K562 (cell line): ENCODE measurements around the gene RHOB. TPM values are rescaled to one million over a fixed set of nuclear protein-coding genes. Genes with fewer than 3 reads are reported as not detected.

Experiments used
- EWSR1 ChIP-seq: fragments of 450-650 bp; IDR thresholded peaks from 2 replicates; pipeline ENCODE4 v1.6.1; 2018; ENCODE audit warnings: borderline replicate concordance, mild to moderate bottlenecking, low read depth, moderate library complexity; ENCODE audit not compliant: partially characterized antibody
- HMG20B ChIP-seq: fragments of 250-450 bp; sonication (Bioruptor Pico); IDR thresholded peaks from 2 replicates; pipeline ENCODE4 v1.5.0; 2021; ENCODE audit warnings: mild to moderate bottlenecking
- SP2 ChIP-seq: IDR thresholded peaks from 2 replicates; pipeline ENCODE4 v1.6.1; 2011; ENCODE audit warnings: mild to moderate bottlenecking, low read depth, low read length, moderate library complexity; ENCODE audit not compliant: poor library complexity, severe bottlenecking; ENCODE audit errors: extremely low read depth
- STAT5B ChIP-seq: fragments of 250-450 bp; sonication (Bioruptor Pico); IDR thresholded peaks from 2 replicates; pipeline ENCODE4 v1.8.0; 2021; ENCODE audit warnings: mild to moderate bottlenecking, inconsistent platforms
- THRAP3 ChIP-seq: fragments of 450-650 bp; IDR thresholded peaks from 2 replicates; pipeline ENCODE4 v1.6.1; 2016; ENCODE audit warnings: mild to moderate bottlenecking, inconsistent platforms, borderline replicate concordance
- YY1 ChIP-seq, 3 experiments: IDR thresholded peaks; 2 replicates each; pipeline ENCODE4 v1.6.1; 2011; ENCODE audit warnings: low read length in 2 of 3, mild to moderate bottlenecking in 2 of 3, moderate library complexity in 2 of 3, borderline replicate concordance in 1 of 3, control low read depth in 1 of 3, low read depth in 1 of 3; ENCODE audit not compliant: insufficient read depth in 3 of 3, insufficient replicate concordance in 2 of 3, control insufficient read depth in 1 of 3, insufficient read length in 1 of 3; ENCODE audit errors: extremely low read depth in 1 of 3
- polyA plus RNA-seq, 8 experiments: library from polyadenylated mRNA; depleted of rRNA in 4 of 8; stranded (reverse) in 5 of 8; unstranded in 3 of 8; fragments of >200 nt; fragmentation: Nextera tagmentation in 2 of 8; fragmentation: Illumina TruSeq in 1 of 8; extraction: Ambion mirVana in 2 of 8; extraction: Trizol in 1 of 8; gene quantifications; 2 replicates each; pipeline versions ENCODE4 v1.2.1 to v1.2.3, GENCODE V29; 2011 to 2014; ENCODE audit warnings: inconsistent platforms in 1 of 8, missing spikeins in 1 of 8
- total RNA-seq, 7 experiments: library from RNA; depleted of rRNA in 6 of 7; stranded (reverse); fragments of >200 nt in 6 of 7; fragmentation: Illumina TruSeq in 2 of 7; extraction: Trizol in 2 of 7; gene quantifications; 2 replicates each; pipeline versions ENCODE4 v1.2.1 to v1.2.3, GENCODE V29; 2011 to 2021; ENCODE audit warnings: low replicate concordance in 1 of 7
- TF ChIP-seq, protein P1 (sequence below): sonication (generic); formaldehyde crosslinking; IDR thresholded peaks from 2 replicates; pipeline ENCODE4 v1.8.0; 2022; ENCODE audit warnings: mild to moderate bottlenecking, missing genetic modification reagents

Gene RHOB
- total and polyA plus RNA-seq, 9 of the 15 experiments (the other 6 are each of a cell fraction or from before 2014, with no cell fraction given), result 0.07 to 4.8 (median 1.1) TPM

DNA sequence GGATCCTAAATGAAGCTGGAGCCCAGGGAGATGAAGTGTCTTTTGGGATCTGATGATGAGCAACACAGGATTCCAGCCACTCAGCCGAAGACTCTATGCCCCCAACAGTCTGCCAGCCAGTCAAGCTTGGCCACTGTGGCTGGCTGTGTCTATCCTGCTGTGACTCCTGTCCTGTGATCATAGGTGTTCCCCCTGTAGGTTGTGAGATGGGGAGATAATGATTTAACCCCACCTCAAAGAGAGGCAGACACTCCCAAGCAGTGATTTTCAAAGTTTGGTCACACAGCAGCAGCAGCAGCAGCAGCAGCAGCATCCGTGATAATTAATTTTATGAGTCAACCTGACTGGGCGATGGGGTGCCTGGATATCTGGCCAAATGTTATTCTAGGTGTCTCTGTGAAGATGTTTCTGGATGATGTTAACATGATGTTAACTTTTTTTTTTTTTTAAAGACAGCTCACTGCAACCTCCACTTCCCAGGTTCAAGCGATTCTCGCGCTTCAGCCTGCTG is 21.4 kb upstream of the RHOB start (continued):
- TF ChIP-seq, protein P1, sequence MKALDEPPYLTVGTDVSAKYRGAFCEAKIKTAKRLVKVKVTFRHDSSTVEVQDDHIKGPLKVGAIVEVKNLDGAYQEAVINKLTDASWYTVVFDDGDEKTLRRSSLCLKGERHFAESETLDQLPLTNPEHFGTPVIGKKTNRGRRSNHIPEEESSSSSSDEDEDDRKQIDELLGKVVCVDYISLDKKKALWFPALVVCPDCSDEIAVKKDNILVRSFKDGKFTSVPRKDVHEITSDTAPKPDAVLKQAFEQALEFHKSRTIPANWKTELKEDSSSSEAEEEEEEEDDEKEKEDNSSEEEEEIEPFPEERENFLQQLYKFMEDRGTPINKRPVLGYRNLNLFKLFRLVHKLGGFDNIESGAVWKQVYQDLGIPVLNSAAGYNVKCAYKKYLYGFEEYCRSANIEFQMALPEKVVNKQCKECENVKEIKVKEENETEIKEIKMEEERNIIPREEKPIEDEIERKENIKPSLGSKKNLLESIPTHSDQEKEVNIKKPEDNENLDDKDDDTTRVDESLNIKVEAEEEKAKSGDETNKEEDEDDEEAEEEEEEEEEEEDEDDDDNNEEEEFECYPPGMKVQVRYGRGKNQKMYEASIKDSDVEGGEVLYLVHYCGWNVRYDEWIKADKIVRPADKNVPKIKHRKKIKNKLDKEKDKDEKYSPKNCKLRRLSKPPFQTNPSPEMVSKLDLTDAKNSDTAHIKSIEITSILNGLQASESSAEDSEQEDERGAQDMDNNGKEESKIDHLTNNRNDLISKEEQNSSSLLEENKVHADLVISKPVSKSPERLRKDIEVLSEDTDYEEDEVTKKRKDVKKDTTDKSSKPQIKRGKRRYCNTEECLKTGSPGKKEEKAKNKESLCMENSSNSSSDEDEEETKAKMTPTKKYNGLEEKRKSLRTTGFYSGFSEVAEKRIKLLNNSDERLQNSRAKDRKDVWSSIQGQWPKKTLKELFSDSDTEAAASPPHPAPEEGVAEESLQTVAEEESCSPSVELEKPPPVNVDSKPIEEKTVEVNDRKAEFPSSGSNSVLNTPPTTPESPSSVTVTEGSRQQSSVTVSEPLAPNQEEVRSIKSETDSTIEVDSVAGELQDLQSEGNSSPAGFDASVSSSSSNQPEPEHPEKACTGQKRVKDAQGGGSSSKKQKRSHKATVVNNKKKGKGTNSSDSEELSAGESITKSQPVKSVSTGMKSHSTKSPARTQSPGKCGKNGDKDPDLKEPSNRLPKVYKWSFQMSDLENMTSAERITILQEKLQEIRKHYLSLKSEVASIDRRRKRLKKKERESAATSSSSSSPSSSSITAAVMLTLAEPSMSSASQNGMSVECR (CRISPR knock-in tag), result no peak
- TF ChIP-seq SP2 (no peak), THRAP3 (no peak), STAT5B (no peak), HMG20B (CRISPR knock-in tag) (no peak), YY1 (IDR thresholded peaks at IDR 0.05; ENCODE audit: borderline replicate concordance in 1 of 3, control insufficient read depth in 1 of 3, extremely low read depth in 1 of 3, insufficient read depth in 3 of 3, insufficient read length in 1 of 3, insufficient replicate concordance in 2 of 3, low read depth in 1 of 3, low read length in 2 of 3) (no peak), EWSR1 (no peak)
